Caco-2 (cell line): ENCODE measurements around the gene EHD4. TPM values are rescaled to one million over a fixed set of nuclear protein-coding genes. Genes with fewer than 3 reads are reported as not detected.
A peak's percentile ranks its signal among the peaks of the same experiment; 100 is the strongest.

ENCODE experiments used
- BruUV-seq: library from RNA; stranded (reverse); fragments of 400-500 nt; replicated peaks from 2 replicates; lab custom pipeline; 2021; lab: Mats Ljungman, UMichigan
- CTCF ChIA-PET: fragments of 300-600 bp; sonication (Branson Sonifier 250); formaldehyde crosslinking; loops from one replicate; lab custom pipeline; 2022; ENCODE audit warnings: antibody characterized with exemption; lab: Charles Lee
- POLR2A ChIA-PET: fragments of 300-600 bp; sonication (Branson Sonifier 250); formaldehyde crosslinking; loops from one replicate; lab custom pipeline; 2022; ENCODE audit warnings: antibody characterized with exemption; lab: Charles Lee
- DNase-seq, 2 experiments: peaks; one replicate each; pipeline versions ENCODE4 v3.0.0 to v3.0.0-alpha.2; 2020 to 2022
- H3K27me3 ChIP-seq: replicated peaks from 2 replicates; pipeline ENCODE4 v1.6.0; 2011; ENCODE audit warnings: low read length; ENCODE audit not compliant: control insufficient read depth, insufficient read depth
- H3K36me3 ChIP-seq: 2 replicates; pipeline ENCODE4 v1.5.1; 2011; ENCODE audit warnings: low read length; ENCODE audit not compliant: control insufficient read depth, insufficient read depth
- H3K4me1 ChIP-seq: fragments of 250-450 bp; sonication (Bioruptor Pico); 2 replicates; pipeline ENCODE4 v1.5.1; 2020; ENCODE audit warnings: mild to moderate bottlenecking
- H3K4me3 ChIP-seq: 2 replicates; pipeline ENCODE4 v1.5.1; 2011; ENCODE audit warnings: low read depth, mild to moderate bottlenecking, control low read depth, low read length
- H3K9me3 ChIP-seq: fragments of 250-450 bp; sonication (Bioruptor Pico); 2 replicates; pipeline ENCODE4 v1.5.1; 2020; ENCODE audit warnings: mild to moderate bottlenecking, moderate library complexity
- H3K27ac Mint-ChIP-seq: one replicate; pipeline ENCODE4 v1.8.0; 2022; ENCODE audit warnings: mixed read lengths; ENCODE audit not compliant: unreplicated experiment
- H3K27me3 Mint-ChIP-seq: one replicate; pipeline ENCODE4 v1.8.0; 2022; ENCODE audit warnings: mixed read lengths; ENCODE audit not compliant: insufficient read depth, unreplicated experiment
- H3K36me3 Mint-ChIP-seq: one replicate; pipeline ENCODE4 v1.8.0; 2022; ENCODE audit warnings: mild to moderate bottlenecking, mixed read lengths; ENCODE audit not compliant: insufficient read depth, unreplicated experiment
- H3K4me1 Mint-ChIP-seq: one replicate; pipeline ENCODE4 v1.8.0; 2022; ENCODE audit warnings: low read depth, mixed read lengths; ENCODE audit not compliant: unreplicated experiment
- H3K4me3 Mint-ChIP-seq: one replicate; pipeline ENCODE4 v1.8.0; 2022; ENCODE audit warnings: mild to moderate bottlenecking, moderate library complexity, mixed read lengths; ENCODE audit not compliant: unreplicated experiment
- H3K9me3 Mint-ChIP-seq: one replicate; pipeline ENCODE4 v1.8.0; 2022; ENCODE audit warnings: mixed read lengths; ENCODE audit not compliant: unreplicated experiment
- intact Hi-C: fragments of 100-400 bp; cut with micrococcal nuclease; formaldehyde crosslinking; loops from one replicate; pipeline ENCODE4 v1.10.0; 2022; ENCODE audit not compliant: unreplicated experiment
- total RNA-seq: library from RNA; stranded (reverse); gene quantifications from 2 replicates; pipeline ENCODE4 v1.2.3, GENCODE V29; 2022
- TF ChIP-seq, protein P1 (sequence below), 2 experiments: fragments of 200-600 bp in 1 of 2; IDR thresholded peaks; 1 replicate in 1 of 2; 2 replicates in 1 of 2; pipeline versions ENCODE4 v1.5.1 to v1.8.0; 2011 to 2022; ENCODE audit warnings: antibody characterized with exemption in 1 of 2, control low read depth in 1 of 2, inconsistent platforms in 1 of 2, low read depth in 1 of 2, low read length in 1 of 2, mild to moderate bottlenecking in 1 of 2, moderate library complexity in 1 of 2; ENCODE audit not compliant: insufficient read depth in 1 of 2, severe bottlenecking in 1 of 2, unreplicated experiment in 1 of 2

EHD4 gene
- total RNA-seq, 1 experiment from 2014 or later = 31.6 TPM

DNA sequence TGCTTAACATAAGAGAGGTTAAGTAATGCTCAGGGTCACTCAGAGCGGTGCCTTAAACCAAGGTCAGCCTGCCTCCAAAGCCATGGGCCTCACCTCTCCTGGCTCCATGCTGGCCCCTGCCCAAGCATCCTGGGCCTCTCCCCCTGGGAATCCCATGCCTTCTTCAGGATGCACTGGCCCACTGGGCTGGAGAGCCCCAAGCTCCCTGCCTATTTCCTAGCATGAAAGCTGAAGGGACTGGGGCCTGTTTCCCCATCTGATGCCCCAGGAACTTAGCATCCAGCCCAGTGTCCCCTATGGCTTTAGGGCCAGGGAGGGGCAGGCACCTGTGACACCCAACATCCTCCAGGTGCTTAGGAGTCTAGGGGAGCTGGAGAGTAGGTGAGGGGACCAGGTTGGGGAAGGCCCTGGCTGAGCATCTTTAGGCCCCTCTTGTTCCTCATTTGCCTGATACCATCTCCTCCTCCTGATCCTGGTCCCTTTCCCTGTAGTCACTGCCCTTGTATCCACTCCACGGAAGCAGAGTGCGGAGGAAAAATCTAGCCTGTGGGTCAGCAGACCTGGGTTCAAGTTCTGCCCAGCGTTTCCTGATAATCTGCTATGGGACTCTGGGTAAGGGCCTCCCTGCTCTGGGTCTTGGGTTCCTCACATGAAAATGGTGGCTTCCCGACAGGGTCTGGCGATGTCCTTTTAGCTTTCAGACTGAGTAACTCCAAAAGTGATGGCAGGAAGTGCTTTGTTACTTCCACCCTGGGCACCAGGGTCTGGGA is 28.6 kb downstream of the EHD4 start:
- no TSS peak for BruUV-seq
- ChIA-PET CTCF (interaction anchor here (0.6 to 2.6 kb wide), 4 partner anchors 16 to 170 kb away, joined by 3 to 8 read pairs (median 4); partner anchors contain the start of genes EHD4 and MAPKBP1), POLR2A (interaction anchor here (1.2 to 1.7 kb wide), 2 partner anchors 16 to 29 kb away, joined by 4 to 6 read pairs; partner anchors contain the start of gene EHD4)
- Histone ChIP-seq H3K36me3 (peaks cover 5% of the 10 kb centered on the region), H3K4me3 (no peak overlapping the region), H3K4me1 (peaks cover 51% of the 10 kb centered on the region), H3K27me3 (no peaks in the 10 kb centered on the region), H3K9me3 (no peaks in the 10 kb centered on the region)
- Mint-ChIP-seq H3K36me3 (peaks cover 50% of the 10 kb centered on the region), H3K27ac (peak overlapping the region; percentile 82), H3K9me3 (no peaks in the 10 kb centered on the region), H3K4me3 (peak overlapping the region; percentile 47), H3K4me1 (peaks cover 36% of the 10 kb centered on the region), H3K27me3 (no peaks in the 10 kb centered on the region)
- TF ChIP-seq, protein P1, sequence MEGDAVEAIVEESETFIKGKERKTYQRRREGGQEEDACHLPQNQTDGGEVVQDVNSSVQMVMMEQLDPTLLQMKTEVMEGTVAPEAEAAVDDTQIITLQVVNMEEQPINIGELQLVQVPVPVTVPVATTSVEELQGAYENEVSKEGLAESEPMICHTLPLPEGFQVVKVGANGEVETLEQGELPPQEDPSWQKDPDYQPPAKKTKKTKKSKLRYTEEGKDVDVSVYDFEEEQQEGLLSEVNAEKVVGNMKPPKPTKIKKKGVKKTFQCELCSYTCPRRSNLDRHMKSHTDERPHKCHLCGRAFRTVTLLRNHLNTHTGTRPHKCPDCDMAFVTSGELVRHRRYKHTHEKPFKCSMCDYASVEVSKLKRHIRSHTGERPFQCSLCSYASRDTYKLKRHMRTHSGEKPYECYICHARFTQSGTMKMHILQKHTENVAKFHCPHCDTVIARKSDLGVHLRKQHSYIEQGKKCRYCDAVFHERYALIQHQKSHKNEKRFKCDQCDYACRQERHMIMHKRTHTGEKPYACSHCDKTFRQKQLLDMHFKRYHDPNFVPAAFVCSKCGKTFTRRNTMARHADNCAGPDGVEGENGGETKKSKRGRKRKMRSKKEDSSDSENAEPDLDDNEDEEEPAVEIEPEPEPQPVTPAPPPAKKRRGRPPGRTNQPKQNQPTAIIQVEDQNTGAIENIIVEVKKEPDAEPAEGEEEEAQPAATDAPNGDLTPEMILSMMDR (IDR thresholded peaks at IDR 0.05; ENCODE audit: insufficient read depth in 1 of 2, low read depth in 1 of 2, low read length in 1 of 2, severe bottlenecking in 1 of 2, unreplicated experiment in 1 of 2) = no peak
- no peak for DNase-seq
- intact Hi-C loops = loop anchor here (1.0 to 2.0 kb wide), 2 partner anchors 17 to 29 kb away; partner anchors contain the start of gene EHD4

- peak overlapping the region; percentile 82 for H3K27ac Mint-ChIP-seq
- no TSS peak for BruUV-seq
- H3K9me3 Mint-ChIP-seq = no peaks in the 10 kb centered on the region
- DNase-seq = no peak
- ChIA-PET CTCF (no interaction called here), POLR2A (no interaction called here)
- Histone ChIP-seq H3K27me3 (no peaks in the 10 kb centered on the region), H3K4me3 (no peak overlapping the region), H3K9me3 (no peaks in the 10 kb centered on the region), H3K36me3 (peaks cover 5% of the 10 kb centered on the region), H3K4me1 (peaks cover 44% of the 10 kb centered on the region)
- no peaks in the 10 kb centered on the region for H3K27me3 Mint-ChIP-seq
- peaks cover 36% of the 10 kb centered on the region for H3K4me1 Mint-ChIP-seq
- intact Hi-C loops = no loop called here
- no peak overlapping the region for H3K4me3 Mint-ChIP-seq
- TF ChIP-seq, protein P1 (IDR thresholded peaks at IDR 0.05; ENCODE audit: insufficient read depth in 1 of 2, low read depth in 1 of 2, low read length in 1 of 2, severe bottlenecking in 1 of 2, unreplicated experiment in 1 of 2) = no peak
- H3K36me3 Mint-ChIP-seq = peaks cover 53% of the 10 kb centered on the region
Measured at GRCh38 chr15:41942886-41943285, 29.5 kb downstream of the EHD4 start.

DNA sequence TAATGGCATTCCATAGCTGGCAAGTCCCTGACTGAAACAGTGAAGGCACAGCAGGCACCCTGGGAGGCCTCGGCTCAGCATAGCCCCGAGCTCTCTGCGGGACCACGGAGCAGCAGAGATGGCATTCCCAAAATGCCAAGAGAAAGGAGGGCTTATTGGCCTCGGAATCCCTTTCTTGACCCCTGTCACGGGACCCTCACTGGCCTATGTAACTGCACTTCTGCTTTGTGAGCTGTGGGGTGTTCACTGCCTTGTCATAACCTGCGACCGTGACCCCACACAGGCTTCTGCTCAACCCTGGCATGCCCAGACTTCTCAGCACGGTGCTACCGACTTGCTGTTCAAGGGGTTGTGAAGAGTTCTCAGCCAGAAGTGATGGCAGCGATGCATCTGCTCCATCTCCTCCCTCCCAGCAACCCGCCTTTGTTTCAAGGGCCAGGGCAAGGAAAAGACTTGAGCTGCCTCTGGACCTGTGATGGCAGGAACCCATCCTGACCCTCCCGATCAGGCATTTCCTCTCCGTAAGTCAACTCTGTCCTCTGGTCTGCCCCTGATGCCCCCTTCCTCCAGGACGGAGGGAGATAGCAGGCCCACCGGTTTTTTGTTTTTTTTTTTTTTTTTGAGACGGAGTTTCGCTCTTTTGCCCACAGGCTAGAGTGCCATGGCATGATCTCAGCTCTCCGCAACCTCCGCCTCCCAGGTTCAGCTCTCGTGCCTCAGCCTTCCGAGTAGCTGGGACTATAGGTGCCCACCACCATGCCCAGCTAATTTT is 30.5 kb downstream of the EHD4 start:
- H3K9me3 Mint-ChIP-seq = no peaks in the 10 kb centered on the region
- H3K4me1 Mint-ChIP-seq = peaks cover 36% of the 10 kb centered on the region
- peaks cover 5% of the 10 kb centered on the region for H3K36me3 ChIP-seq
- intact Hi-C loops = no loop called here
- DNase-seq = no peak
- H3K27me3 ChIP-seq = no peaks in the 10 kb centered on the region
- no TSS peak for BruUV-seq
- no peaks in the 10 kb centered on the region for H3K27me3 Mint-ChIP-seq
- ChIA-PET POLR2A (no interaction called here), CTCF (interaction anchor here (0.6 kb wide), 1 partner anchor 120 kb away, joined by 3 read pairs; no protein-coding TSS in a partner anchor)
- H3K36me3 Mint-ChIP-seq = peaks cover 55% of the 10 kb centered on the region
- H3K4me3 ChIP-seq = no peak overlapping the region
- H3K4me1 ChIP-seq = peaks cover 33% of the 10 kb centered on the region
- no peaks in the 10 kb centered on the region for H3K9me3 ChIP-seq
- no peak overlapping the region for H3K4me3 Mint-ChIP-seq
- peak overlapping the region; percentile 82 for H3K27ac Mint-ChIP-seq
- TF ChIP-seq, protein P1 (IDR thresholded peaks at IDR 0.05; ENCODE audit: insufficient read depth in 1 of 2, low read depth in 1 of 2, low read length in 1 of 2, severe bottlenecking in 1 of 2, unreplicated experiment in 1 of 2) = no peak
